HG02840 (cell line): Measurements from ENCODE around the gene COX7A2L.
"Not testable (repeated sequence)": the region's sequence is repeated elsewhere in the genome, so short reads cannot be mapped to it uniquely, and the experiment has no call there.

Source experiments
- ATAC-seq: cut with Tn5 transposase; IDR thresholded peaks from one replicate; pipeline ENCODE4 v1.9.1; 2021; ENCODE audit warnings: mild to moderate bottlenecking, moderate library complexity, moderate number of reproducible peaks; ENCODE audit not compliant: unreplicated experiment, low FRiP score

Gene COX7A2L

DNA sequence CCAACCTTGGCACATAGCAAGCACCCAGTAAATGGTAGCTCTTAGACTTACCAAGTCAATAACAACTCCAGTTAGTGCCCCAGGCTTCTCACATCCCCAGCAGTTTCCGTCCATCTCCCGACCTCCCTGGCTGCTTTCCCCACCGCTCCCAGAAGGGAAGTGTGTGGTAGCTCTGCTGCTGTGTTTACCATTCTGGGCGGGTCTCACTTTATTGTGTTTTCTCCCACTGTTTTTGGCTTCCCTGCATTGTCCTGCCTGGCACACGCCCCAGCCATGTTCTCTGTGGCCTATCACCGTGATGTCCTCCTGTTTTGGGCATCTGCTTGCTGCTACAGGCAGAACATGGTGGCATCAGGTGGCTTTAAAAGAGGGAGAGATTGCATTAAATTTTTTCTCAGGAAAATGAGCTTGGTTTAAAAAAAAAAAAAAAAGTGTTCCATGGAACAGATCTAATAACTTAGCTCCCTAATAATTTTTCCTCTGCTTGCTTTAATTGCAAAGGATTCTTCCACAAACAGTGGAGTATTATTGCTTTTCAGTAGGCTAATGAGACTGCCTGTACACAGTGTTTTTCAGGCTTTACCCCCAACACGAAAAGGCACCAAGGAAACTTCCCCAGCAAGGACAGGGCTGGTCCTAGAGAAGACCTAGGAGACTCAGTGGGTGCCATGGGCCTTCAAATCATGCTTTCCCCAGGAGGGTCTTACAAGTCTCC, 8.0 kb upstream of the COX7A2L start:
- ATAC-seq: no peak

DNA sequence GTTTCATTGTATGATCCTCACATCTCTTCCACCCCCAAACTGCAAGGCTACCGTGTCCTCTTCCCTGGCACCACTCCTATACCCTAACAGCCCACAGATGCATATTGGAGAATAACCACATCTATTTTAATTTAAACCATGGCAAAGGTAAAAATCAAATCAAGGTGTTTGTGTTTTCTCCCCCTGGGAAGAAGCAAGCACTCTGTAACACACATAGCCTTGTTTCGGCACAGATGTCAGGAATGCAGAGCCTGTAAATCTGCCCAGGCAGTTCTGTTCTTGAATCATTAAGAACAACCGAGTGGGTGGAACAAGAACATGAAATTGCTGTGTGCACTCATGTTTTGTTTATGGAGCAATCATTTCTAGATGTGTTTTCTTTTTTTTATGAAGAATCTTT, 6.8 kb upstream of the COX7A2L start:
- no peak for ATAC-seq

GRCh38 chr2:42366411-42366810, 5.4 kb upstream of the COX7A2L start:
- no peak for ATAC-seq

- ATAC-seq: no peak
These were observed 3.6 kb upstream of the COX7A2L start for GRCh38 chr2:42364658-42365057.

DNA sequence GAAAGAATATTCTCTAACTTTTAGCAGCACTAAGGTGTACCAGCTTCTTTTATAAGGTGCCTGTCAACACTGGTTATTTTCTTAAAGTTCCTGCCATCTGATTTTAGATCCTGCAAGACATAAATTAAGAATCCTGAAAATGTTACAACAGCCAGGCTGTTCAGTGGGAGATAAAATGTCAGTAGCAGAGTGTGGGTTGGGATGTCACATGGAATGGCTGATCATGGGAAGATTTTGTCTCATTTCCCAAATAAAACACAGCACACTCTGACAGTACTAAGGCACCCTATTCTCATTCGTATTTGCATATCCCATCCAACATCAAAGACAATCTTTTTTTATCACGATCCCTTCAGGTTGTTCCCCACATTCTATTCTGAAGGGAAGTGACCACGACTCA, 2.4 kb upstream of the COX7A2L start:
- ATAC-seq: no peak

DNA sequence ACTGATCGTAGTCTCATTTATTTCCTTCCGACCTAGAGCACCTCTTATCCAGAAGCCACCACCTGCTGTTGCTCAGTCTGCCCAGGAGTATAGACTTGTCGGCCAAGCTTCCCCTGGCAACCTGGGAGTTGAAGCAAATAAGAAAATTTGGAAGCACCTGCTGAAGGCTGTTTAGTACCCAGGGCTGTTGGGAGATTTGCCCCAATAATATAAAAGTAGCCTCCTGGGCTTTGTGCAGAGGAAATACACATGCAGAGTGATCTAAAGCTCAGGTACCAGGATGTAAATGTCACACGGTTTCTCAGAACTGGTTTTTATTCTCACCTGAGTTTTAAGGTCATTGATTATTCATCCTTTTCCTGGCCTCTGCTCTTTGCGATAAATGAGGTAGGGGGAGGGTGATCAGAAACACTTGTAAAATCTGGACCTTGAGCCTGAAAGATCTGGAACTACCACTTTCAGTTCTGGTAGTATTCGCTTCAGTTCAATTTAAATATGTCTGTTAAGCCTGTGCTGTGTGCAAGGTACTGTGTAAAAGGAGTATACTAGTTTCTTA, 789 bp upstream of the COX7A2L start:
- no peak for ATAC-seq

GRCh38 chr2:42360493-42360889, 526 bp downstream of the COX7A2L start:
- ATAC-seq: no peak

- ATAC-seq: no peak
These were observed 993 bp downstream of the COX7A2L start for GRCh38 chr2:42359965-42360483.

DNA sequence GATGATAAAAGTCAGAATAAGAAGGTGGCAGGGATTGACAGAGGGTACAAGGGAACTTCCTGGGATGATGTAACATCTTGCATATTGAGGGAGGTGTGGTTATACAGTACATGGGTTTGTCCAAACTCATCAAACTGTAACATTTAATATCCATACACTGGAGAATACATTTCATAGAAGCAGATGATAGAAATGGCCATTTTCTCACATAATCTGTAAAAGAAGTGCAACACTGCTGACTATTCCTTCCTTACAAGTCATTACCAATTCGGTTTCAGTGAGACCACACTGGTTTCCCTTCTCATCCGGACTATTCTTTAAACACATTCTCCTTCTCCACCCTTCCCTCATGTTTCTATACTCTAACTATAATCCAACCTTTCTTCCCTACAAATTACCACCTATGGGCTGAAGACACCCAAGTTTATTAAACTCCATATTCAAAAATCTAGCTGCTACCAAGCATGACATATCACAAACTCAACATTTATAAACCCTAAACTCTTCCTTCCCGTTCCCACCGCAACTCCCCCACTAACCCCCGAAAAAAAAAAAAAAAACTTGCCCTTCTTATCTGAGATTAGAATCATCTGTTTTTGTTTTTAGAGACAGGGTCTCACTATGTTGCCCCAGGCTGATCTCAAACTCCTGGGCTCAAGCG, 1.6 kb downstream of the COX7A2L start:
- ATAC-seq: no peak

GRCh38 chr2:42353792-42354429, 7.1 kb downstream of the COX7A2L start:
- no peak for ATAC-seq

DNA sequence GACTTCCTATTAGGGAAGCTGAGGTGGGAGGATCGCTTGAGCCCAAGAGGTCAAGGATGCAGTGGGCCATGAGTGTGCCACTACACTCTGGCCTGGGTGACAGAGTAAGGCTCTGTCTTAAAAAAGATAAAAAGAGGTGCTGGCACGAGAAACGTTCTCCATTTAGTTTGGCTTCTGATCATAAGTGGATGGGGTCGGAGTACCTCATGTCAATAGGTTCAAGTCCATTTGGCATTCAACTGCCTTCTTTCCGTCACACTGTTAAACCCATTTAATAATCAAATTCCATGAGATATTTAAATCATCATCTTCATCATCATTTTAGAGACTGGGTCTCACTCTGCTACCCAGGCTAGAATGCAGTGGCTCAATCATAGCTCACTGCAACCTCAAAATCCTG, 9.2 kb downstream of the COX7A2L start:
- no peak for ATAC-seq

GRCh38 chr2:42350434-42351063, 10.5 kb downstream of the COX7A2L start:
- ATAC-seq: no peak

- ATAC-seq: no peak
These were observed 12.8 kb downstream of the COX7A2L start for GRCh38 chr2:42348113-42348805.

DNA sequence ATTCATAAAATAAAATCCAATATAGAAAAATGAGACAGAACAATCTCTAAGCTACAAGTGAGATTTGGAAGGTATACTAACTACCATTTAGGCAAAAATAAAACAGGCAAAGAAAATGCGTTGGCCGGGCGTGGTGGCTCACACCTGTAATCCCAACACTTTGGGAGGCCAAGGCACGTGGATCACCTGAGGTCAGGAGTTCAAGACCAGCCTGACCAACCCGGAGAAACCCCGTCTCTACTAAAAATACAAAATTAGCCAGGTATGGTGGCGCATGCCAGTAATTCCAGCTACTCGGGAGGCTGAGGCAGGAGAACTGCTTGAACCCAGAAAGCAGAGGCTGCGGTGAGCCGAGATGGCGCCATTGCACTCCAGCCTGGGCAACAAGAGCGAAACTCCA, 13.5 kb downstream of the COX7A2L start:
- not testable (repeated sequence) for ATAC-seq

GRCh38 chr2:42346856-42347255, 14.2 kb downstream of the COX7A2L start:
- ATAC-seq: not testable (repeated sequence)

GRCh38 chr2:42345986-42346385, 15.0 kb downstream of the COX7A2L start:
- no peak for ATAC-seq

DNA sequence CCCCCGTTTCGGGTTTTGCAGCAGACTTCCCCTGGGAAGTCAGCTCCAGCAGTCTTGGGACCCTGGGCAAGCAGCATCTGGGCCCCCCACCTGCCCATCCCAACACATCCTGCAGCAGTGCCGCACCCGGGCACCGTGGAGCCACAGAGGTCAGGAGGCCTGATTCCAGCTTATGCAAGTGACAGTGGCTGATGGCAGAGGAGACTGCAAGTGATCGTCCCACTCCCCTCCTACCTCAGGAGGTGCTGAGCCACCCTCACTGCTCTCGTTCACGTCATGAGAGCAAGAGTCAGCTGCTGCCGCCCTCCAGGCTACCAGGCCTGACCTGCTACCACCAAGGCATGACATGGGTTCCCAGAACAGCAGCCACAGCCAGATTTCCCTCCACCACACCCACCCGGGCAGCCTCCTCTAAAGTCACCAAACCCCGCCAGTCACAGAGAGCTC, 18.2 kb downstream of the COX7A2L start:
- ATAC-seq: no peak

DNA sequence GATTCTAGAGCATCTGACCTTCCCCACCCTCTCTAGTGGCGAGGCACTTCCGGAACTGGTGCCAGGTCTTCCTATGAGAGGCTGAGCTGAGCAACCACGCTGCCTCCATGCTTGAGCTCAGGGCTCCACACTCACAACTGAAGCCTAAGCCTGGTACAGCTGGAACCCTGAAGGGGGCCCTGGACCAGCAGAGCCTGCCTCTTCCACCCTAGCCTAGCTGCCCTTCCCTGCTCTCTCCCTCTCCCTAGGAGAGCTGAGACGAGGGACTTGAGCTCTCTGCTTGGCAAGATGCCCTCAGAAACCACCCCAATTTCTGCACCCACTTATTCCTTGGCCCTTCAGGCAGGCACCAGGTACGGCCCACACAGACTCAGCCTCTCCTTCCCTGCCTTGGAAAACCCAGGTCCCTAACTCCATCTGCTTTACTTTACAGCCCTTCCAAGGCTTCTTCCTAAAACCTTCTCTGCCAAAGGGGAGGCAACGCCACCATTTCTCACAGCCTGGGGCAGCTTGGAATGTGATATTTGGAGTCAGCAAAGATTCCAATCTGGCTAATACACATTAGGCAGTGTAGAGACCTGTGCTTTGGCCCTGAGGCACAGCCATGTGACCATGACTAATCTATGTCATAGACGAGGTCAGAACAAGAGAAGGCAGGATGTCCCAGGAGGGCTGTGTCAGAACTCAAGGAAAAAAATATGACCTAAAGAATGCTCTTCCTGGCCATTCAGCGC, 18.8 kb downstream of the COX7A2L start:
- ATAC-seq: no peak

GRCh38 chr2:42340938-42341636, 19.9 kb downstream of the COX7A2L start:
- ATAC-seq: no peak
